GM23248 (cell line): ENCODE results near the gene DIABLO.

Experiments used
- EZH2 ChIP-seq: fragments of 200-600 bp; sonication (generic); IDR thresholded peaks from 2 replicates; pipeline ENCODE4 v1.6.1; 2018; ENCODE audit warnings: antibody characterized with exemption, mild to moderate bottlenecking; ENCODE audit not compliant: insufficient read depth, poor library complexity, severe bottlenecking
- EZH2phosphoT487 ChIP-seq: fragments of 200-600 bp; sonication (generic); IDR thresholded peaks from 2 replicates; pipeline ENCODE4 v1.6.1; 2018; ENCODE audit warnings: antibody characterized with exemption, moderate library complexity, mild to moderate bottlenecking, low read depth; ENCODE audit not compliant: insufficient read depth

DNA sequence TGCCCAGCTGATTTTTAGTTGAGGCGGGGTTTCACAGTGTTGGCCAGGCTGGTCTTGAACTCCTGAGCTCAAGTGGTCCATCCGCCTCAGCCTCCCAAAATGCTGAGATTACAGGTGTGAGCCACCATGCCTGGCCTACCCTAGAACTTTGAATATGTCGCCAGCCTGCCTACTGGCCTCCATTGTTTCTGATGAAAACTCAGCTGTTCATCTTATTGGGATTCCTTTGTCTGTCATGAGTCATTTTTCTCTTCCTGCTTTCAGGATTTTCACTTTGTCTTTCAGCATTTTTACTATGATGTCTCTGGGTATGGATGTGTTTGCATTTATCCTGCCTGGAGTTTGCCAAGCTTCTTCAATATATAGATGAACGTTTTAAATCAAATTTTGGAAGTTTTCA is 30.4 kb downstream of the DIABLO start:
- no peak for TF ChIP-seq EZH2
- no peak for TF ChIP-seq EZH2phosphoT487
